GM19099 (cell line): ENCODE measurements around the gene ARHGAP19.
A peak's percentile ranks its signal among the peaks of the same experiment; 100 is the strongest.

ENCODE experiments used
- POLR2A ChIP-seq: IDR thresholded peaks from 3 replicates; pipeline ENCODE4 v1.6.1; 2011; ENCODE audit warnings: low read depth; ENCODE audit not compliant: insufficient read length; ENCODE audit errors: extremely low read depth

Gene ARHGAP19

GRCh38 chr10:97292097-97292861 is at the start of gene ARHGAP19:
Gene ARHGAP19 (minus strand): TSS chr10:97292637. CDS start chr10:97292627, 10 bp downstream.
- TF ChIP-seq POLR2A = peak; percentile 72

- TF ChIP-seq POLR2A = no peak
These were observed 49.0 kb upstream of the ARHGAP19 start for GRCh38 chr10:97341416-97341815.

GRCh38 chr10:97338041-97338440 is 45.6 kb upstream of the ARHGAP19 start:
- no peak for TF ChIP-seq POLR2A

GRCh38 chr10:97336942-97337831 is 44.8 kb upstream of the ARHGAP19 start:
- TF ChIP-seq POLR2A = no peak

- TF ChIP-seq POLR2A = no peak
These were observed 44.0 kb upstream of the ARHGAP19 start for GRCh38 chr10:97336446-97336845.

GRCh38 chr10:97336006-97336405 is 43.6 kb upstream of the ARHGAP19 start:
- no peak for TF ChIP-seq POLR2A

- TF ChIP-seq POLR2A = no peak
These were observed 42.8 kb upstream of the ARHGAP19 start for GRCh38 chr10:97335188-97335619.

- peak; percentile 51 for TF ChIP-seq POLR2A
These were observed 42.1 kb upstream of the ARHGAP19 start, which contains the start of gene FRAT2 for GRCh38 chr10:97334370-97335175. Gene FRAT2 (minus strand): TSS chr10:97334729. CDS start chr10:97334572, 157 bp downstream.

- no peak for TF ChIP-seq POLR2A
These were observed 41.3 kb upstream of the ARHGAP19 start for GRCh38 chr10:97333601-97334369.

GRCh38 chr10:97333351-97333600 is 40.8 kb upstream of the ARHGAP19 start:
- no peak for TF ChIP-seq POLR2A

GRCh38 chr10:97332591-97333350 is 40.3 kb upstream of the ARHGAP19 start:
- no peak for TF ChIP-seq POLR2A

GRCh38 chr10:97331153-97331703 is 38.8 kb upstream of the ARHGAP19 start:
- no peak for TF ChIP-seq POLR2A

GRCh38 chr10:97329766-97330165 is 37.3 kb upstream of the ARHGAP19 start:
- no peak for TF ChIP-seq POLR2A
